ENCODE measurements around the gene ZBBX. TPM values are rescaled to one million over a fixed set of nuclear protein-coding genes. Genes with fewer than 3 reads are reported as not detected.

ZBBX gene
- total RNA-seq, 1 experiment from 2014 or later, result 1.1 TPM

GRCh38 chr3:167355446-167355845 is 24.7 kb downstream of the ZBBX start:
- TF ChIP-seq FOXP1 (CRISPR knock-in tag; IDR thresholded peaks at IDR 0.05; ENCODE audit: borderline replicate concordance) (no peak), TEAD1 (CRISPR knock-in tag; IDR thresholded peaks at IDR 0.05) (no peak), GABPB1 (CRISPR knock-in tag; IDR thresholded peaks at IDR 0.05) (no peak), USF1 (CRISPR knock-in tag; IDR thresholded peaks at IDR 0.05) (no peak), MYBL2 (CRISPR knock-in tag; IDR thresholded peaks at IDR 0.05) (no peak), ZNF317 (CRISPR knock-in tag; IDR thresholded peaks at IDR 0.05; ENCODE audit: borderline replicate concordance, low read depth) (no peak), GTF2I (CRISPR knock-in tag; conservative IDR thresholded peaks at IDR 0.05) (no peak), FOXK1 (CRISPR knock-in tag; IDR thresholded peaks at IDR 0.05) (no peak), ELF4 (CRISPR knock-in tag; IDR thresholded peaks at IDR 0.05; ENCODE audit: low read depth) (no peak)
- H3K4me1 Mint-ChIP-seq, result no peaks in the 10 kb centered on the region
- H3K27me3 Mint-ChIP-seq (ENCODE audit: low read depth), result no peaks in the 10 kb centered on the region
- DNase-seq (ENCODE audit: low spot score) (no peak), ATAC-seq (no peak)
- CTCF ChIA-PET, result interaction anchor here (1.0 kb wide), 1 partner anchor 254 kb away, joined by 3 read pairs; no protein-coding TSS in a partner anchor
- H3K9me3 Mint-ChIP-seq, result peaks cover 8% of the 10 kb centered on the region
- no peaks in the 10 kb centered on the region; the same call in 1 of the 2 replicates for H3K36me3 Mint-ChIP-seq
- no peak overlapping the region for H3K27ac Mint-ChIP-seq
- POLR2A ChIA-PET, result no interaction called here
- no peak overlapping the region for H3K4me3 Mint-ChIP-seq

- POLR2A ChIA-PET, result no interaction called here
- Mint-ChIP-seq H3K27me3 (ENCODE audit: low read depth) (no peaks in the 10 kb centered on the region), H3K27ac (no peak overlapping the region), H3K36me3 (no peaks in the 10 kb centered on the region; the same call in 1 of the 2 replicates), H3K4me1 (no peaks in the 10 kb centered on the region), H3K9me3 (peaks cover 8% of the 10 kb centered on the region), H3K4me3 (no peak overlapping the region)
- no peak for TF ChIP-seq STAT6 (CRISPR knock-in tag; conservative IDR thresholded peaks at IDR 0.05; ENCODE audit: low read depth)
- TF ChIP-seq USF1 (CRISPR knock-in tag; IDR thresholded peaks at IDR 0.05), result no peak
- no peak for TF ChIP-seq ZNF671 (CRISPR knock-in tag; IDR thresholded peaks at IDR 0.05)
- no peak for TF ChIP-seq ATF2 (CRISPR knock-in tag; IDR thresholded peaks at IDR 0.05; ENCODE audit: borderline replicate concordance, low read depth)
- TF ChIP-seq RELA (CRISPR knock-in tag; IDR thresholded peaks at IDR 0.05; ENCODE audit: borderline replicate concordance), result no peak
- no peak for TF ChIP-seq ETV6 (CRISPR knock-in tag; IDR thresholded peaks at IDR 0.05)
- TF ChIP-seq TEAD1 (CRISPR knock-in tag; IDR thresholded peaks at IDR 0.05), result no peak
- TF ChIP-seq PRDM15 (CRISPR knock-in tag; IDR thresholded peaks at IDR 0.05), result no peak
- no peak for TF ChIP-seq MYBL2 (CRISPR knock-in tag; IDR thresholded peaks at IDR 0.05)
- TF ChIP-seq ZBTB43 (CRISPR knock-in tag; IDR thresholded peaks at IDR 0.05), result no peak
- no peak for TF ChIP-seq ZNF396 (CRISPR knock-in tag; IDR thresholded peaks at IDR 0.05; ENCODE audit: borderline replicate concordance)
- ATAC-seq (no peak), DNase-seq (ENCODE audit: low spot score) (no peak)
- CTCF ChIA-PET, result interaction anchor here (1.3 to 1.5 kb wide), 2 partner anchors 26 to 323 kb away, joined by 3 read pairs; partner anchors contain the start of gene ZBBX
These were observed 25.3 kb downstream of the ZBBX start for GRCh38 chr3:167354751-167355150.

Measured in WTC11 (cell line).